Liver (tissue), 9 donors: ENCODE measurements around the gene PFDN2. TPM values are rescaled to one million over a fixed set of nuclear protein-coding genes. Genes with fewer than 3 reads are reported as not detected.

Source experiments
- DNase-seq: peaks from one replicate; pipeline ENCODE4 v3.0.0-alpha.2; 2017; ENCODE audit warnings: low spot score
- H3K27ac ChIP-seq, 2 donors: one replicate each; pipeline ENCODE4 v1.7.0; 2013; ENCODE audit warnings: inconsistent platforms in 2 of 2, low read length in 2 of 2, control low read depth in 1 of 2, low read depth in 1 of 2, mild to moderate bottlenecking in 1 of 2
- H3K27me3 ChIP-seq, 4 donors: one replicate each; pipeline versions ENCODE4 v1.6.1 to v1.7.0; 2013; ENCODE audit warnings: low read length in 3 of 4, inconsistent platforms in 1 of 4, mild to moderate bottlenecking in 1 of 4, moderate library complexity in 1 of 4; ENCODE audit not compliant: control insufficient read depth in 4 of 4, insufficient read depth in 4 of 4
- H3K36me3 ChIP-seq, 4 donors: one replicate each; pipeline versions ENCODE4 v1.6.1 to v1.7.0; 2013; ENCODE audit warnings: low read length in 3 of 4, mild to moderate bottlenecking in 3 of 4, low read depth in 1 of 4, moderate library complexity in 1 of 4; ENCODE audit not compliant: control insufficient read depth in 4 of 4, insufficient read depth in 3 of 4
- H3K4me1 ChIP-seq, 4 donors: one replicate each; pipeline versions ENCODE4 v1.6.1 to v1.7.0; 2013; ENCODE audit warnings: low read length in 3 of 4, mild to moderate bottlenecking in 3 of 4, moderate library complexity in 1 of 4; ENCODE audit not compliant: control insufficient read depth in 4 of 4, insufficient read depth in 4 of 4
- H3K4me3 ChIP-seq, 3 donors: one replicate each; pipeline versions ENCODE4 v1.6.1 to v1.7.0; 2013; ENCODE audit warnings: low read length in 3 of 3, control low read depth in 1 of 3, low read depth in 1 of 3, mild to moderate bottlenecking in 1 of 3
- H3K9ac ChIP-seq, 2 donors: one replicate each; pipeline ENCODE4 v1.7.0; 2013; ENCODE audit warnings: low read length in 2 of 2, mild to moderate bottlenecking in 2 of 2, moderate library complexity in 2 of 2, control low read depth in 1 of 2, low read depth in 1 of 2
- H3K9me3 ChIP-seq, 4 donors: one replicate each; pipeline versions ENCODE4 v1.6.1 to v1.7.0; 2013; ENCODE audit warnings: low read length in 3 of 4; ENCODE audit not compliant: control insufficient read depth in 4 of 4
- EGR1 ChIP-seq, 2 donors: IDR thresholded peaks; 2 replicates each; pipeline ENCODE4 v1.6.1; 2016 to 2018; ENCODE audit warnings: antibody characterized with exemption in 2 of 2, low read depth in 2 of 2
- FOXA1 ChIP-seq: IDR thresholded peaks from 2 replicates; pipeline ENCODE4 v1.6.1; 2016; ENCODE audit warnings: antibody characterized with exemption
- FOXA2 ChIP-seq: IDR thresholded peaks from 2 replicates; pipeline ENCODE4 v1.6.1; 2016; ENCODE audit warnings: antibody characterized with exemption
- GABPA ChIP-seq, 2 donors: IDR thresholded peaks in 1 of 2; conservative IDR thresholded peaks in 1 of 2; 2 replicates each; pipeline ENCODE4 v1.6.1; 2016; ENCODE audit warnings: antibody characterized with exemption in 2 of 2, mild to moderate bottlenecking in 1 of 2, moderate library complexity in 1 of 2
- HNF4A ChIP-seq, 2 donors: conservative IDR thresholded peaks; 2 replicates each; pipeline ENCODE4 v1.6.1; 2016; ENCODE audit warnings: antibody characterized with exemption in 2 of 2, mild to moderate bottlenecking in 2 of 2
- HNF4G ChIP-seq: IDR thresholded peaks from 2 replicates; pipeline ENCODE4 v1.6.1; 2016; ENCODE audit warnings: antibody characterized with exemption
- JUND ChIP-seq, 2 donors: IDR thresholded peaks; 2 replicates each; pipeline ENCODE4 v1.6.1; 2016; ENCODE audit warnings: antibody characterized with exemption in 2 of 2
- NR2F2 ChIP-seq: IDR thresholded peaks from 2 replicates; pipeline ENCODE4 v1.6.1; 2016; ENCODE audit warnings: antibody characterized with exemption
- RAD21 ChIP-seq, 2 donors: IDR thresholded peaks; 2 replicates each; pipeline ENCODE4 v1.6.1; 2016; ENCODE audit warnings: antibody characterized with exemption in 2 of 2, mild to moderate bottlenecking in 2 of 2
- RXRA ChIP-seq, 2 donors: IDR thresholded peaks; 2 replicates each; pipeline ENCODE4 v1.6.1; 2017 to 2018; ENCODE audit warnings: antibody characterized with exemption in 2 of 2, mild to moderate bottlenecking in 1 of 2
- TAF1 ChIP-seq: conservative IDR thresholded peaks from 2 replicates; pipeline ENCODE4 v1.6.1; 2016; ENCODE audit warnings: antibody characterized with exemption, mild to moderate bottlenecking
- YY1 ChIP-seq: IDR thresholded peaks from 2 replicates; pipeline ENCODE4 v1.6.1; 2016; ENCODE audit warnings: antibody characterized with exemption, mild to moderate bottlenecking
- WGBS: extraction: QIAGEN DNeasy Blood & Tissue Kit; methylation state at CpG from one replicate; pipeline ENCODE4 v1.1.7; 2013; 5-methylcytosine and 5-hydroxymethylcytosine counted together
- polyA plus RNA-seq, 2 donors: library from polyadenylated mRNA; stranded (reverse) in 1 of 2; unstranded in 1 of 2; fragments of 200-250 nt in 1 of 2; fragments of >200 nt in 1 of 2; fragmentation: Nextera tagmentation in 1 of 2; extraction: Ambion mirVana in 1 of 2; gene quantifications; one replicate each; pipeline versions ENCODE4 v1.2.1 to v1.2.3, GENCODE V29; 2013 to 2015
- total RNA-seq, 2 donors: library from RNA; depleted of rRNA; stranded (reverse); fragments of >200 nt; gene quantifications; one replicate each; pipeline ENCODE4 v1.2.3, GENCODE V29; 2014
- TF ChIP-seq, protein P1 (sequence below): IDR thresholded peaks from 2 replicates; pipeline ENCODE4 v1.6.1; 2016; ENCODE audit warnings: antibody characterized with exemption
- TF ChIP-seq, protein P2 (sequence below): IDR thresholded peaks from 2 replicates; pipeline ENCODE4 v1.6.1; 2016; ENCODE audit warnings: antibody characterized with exemption
- TF ChIP-seq, protein P3 (sequence below): IDR thresholded peaks from 2 replicates; pipeline ENCODE4 v1.6.1; 2016; ENCODE audit warnings: antibody characterized with exemption, mild to moderate bottlenecking
- TF ChIP-seq, protein P4 (sequence below): fragments of 150-350 bp; IDR thresholded peaks from 2 replicates; pipeline ENCODE4 v1.5.1; 2017; ENCODE audit warnings: improper control_type of control experiment, low read depth, low read length; ENCODE audit not compliant: missing input control
- TF ChIP-seq, protein P5 (sequence below): IDR thresholded peaks from 2 replicates; pipeline ENCODE4 v1.6.1; 2016; ENCODE audit warnings: antibody characterized with exemption
- donor health status: healthy.
- donor health status: healthy.
- donor health status: healthy.
- donor health status: healthy.
- donor health status: healthy.

The PFDN2 gene
- total and polyA plus RNA-seq, 4 donors: 12.4 to 61.9 (median 34.0) TPM

DNA sequence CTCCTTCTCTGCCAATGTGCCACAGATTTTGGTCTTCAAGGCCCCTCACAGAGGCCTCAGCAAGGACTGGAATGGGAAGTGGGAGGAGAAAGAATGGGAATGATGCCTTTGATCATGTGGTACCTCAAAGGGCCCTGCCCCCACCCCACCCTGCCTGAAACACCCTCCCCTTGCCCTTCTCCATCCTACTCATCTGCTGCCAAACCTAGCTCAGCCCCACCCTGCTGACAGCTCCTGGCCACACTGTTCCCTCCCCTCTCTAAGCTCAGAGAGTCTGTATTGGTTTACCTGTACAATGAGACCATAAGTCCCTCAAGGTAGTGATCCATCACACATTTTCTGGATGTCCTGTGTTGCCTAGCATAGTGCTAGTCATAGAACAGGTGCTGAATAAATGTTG is 41.4 kb downstream of the PFDN2 start:
- no peaks in the 10 kb centered on the region for H3K27me3 ChIP-seq
- DNase-seq: no peak
- no peak overlapping the region for H3K9ac ChIP-seq
- no peak overlapping the region for H3K27ac ChIP-seq
- no peaks in the 10 kb centered on the region for H3K36me3 ChIP-seq
- H3K4me1 ChIP-seq: no peaks in the 10 kb centered on the region
- H3K9me3 ChIP-seq: no peaks in the 10 kb centered on the region
- no peak overlapping the region for H3K4me3 ChIP-seq
- TF ChIP-seq FOXA2: no peak

DNA sequence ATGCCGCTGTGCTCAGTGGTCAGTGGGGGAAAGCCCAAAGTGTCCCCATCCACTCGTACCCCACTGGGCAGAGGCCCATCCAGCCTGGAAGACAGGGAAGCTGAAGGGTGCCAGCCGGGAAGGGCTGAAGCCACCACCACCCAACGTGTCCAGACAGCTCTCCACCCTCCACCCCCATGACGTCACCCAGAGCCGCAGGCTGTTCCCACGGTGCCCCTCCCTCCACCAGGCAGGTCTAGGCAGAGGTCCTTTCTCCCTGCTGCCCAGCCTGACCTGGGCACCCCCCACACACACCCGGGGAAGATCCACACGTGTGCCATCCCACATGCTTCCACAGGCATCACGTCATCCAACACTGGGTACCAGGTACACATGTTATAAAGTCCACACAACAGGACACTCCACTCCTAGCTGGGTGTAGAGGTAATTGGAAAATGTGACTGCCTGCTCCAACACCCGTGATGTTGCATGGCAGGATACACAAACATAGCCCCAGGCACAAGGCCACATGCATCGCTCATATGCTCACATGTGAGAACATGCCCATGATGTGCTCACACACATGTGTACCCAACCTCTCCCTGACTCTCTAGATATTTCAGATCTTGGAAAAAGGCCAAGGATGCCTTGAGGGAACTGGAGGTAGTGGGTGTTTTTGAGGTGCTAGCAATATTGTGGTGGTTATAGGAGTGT is 43.0 kb downstream of the PFDN2 start:
- no peaks in the 10 kb centered on the region for H3K4me1 ChIP-seq
- no peaks in the 10 kb centered on the region for H3K36me3 ChIP-seq
- no peak overlapping the region for H3K27ac ChIP-seq
- no peak overlapping the region for H3K4me3 ChIP-seq
- no peaks in the 10 kb centered on the region for H3K27me3 ChIP-seq
- TF ChIP-seq, protein P1, sequence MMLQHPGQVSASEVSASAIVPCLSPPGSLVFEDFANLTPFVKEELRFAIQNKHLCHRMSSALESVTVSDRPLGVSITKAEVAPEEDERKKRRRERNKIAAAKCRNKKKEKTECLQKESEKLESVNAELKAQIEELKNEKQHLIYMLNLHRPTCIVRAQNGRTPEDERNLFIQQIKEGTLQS: no peak
- TF ChIP-seq NR2F2 (no peak), JUND (IDR thresholded peaks at IDR 0.05) (no peak), YY1 (no peak), RAD21 (IDR thresholded peaks at IDR 0.05) (no peak), EGR1 (IDR thresholded peaks at IDR 0.05; ENCODE audit: low read depth in 2 of 2) (no peak), HNF4A (conservative IDR thresholded peaks at IDR 0.05) (no peak), HNF4G (no peak), FOXA1 (no peak), TAF1 (no peak), FOXA2 (no peak), RXRA (IDR thresholded peaks at IDR 0.05) (no peak), GABPA (IDR thresholded peaks at IDR 0.05 in 1 of 2, conservative IDR thresholded peaks at IDR 0.05 in 1 of 2) (no peak)
- TF ChIP-seq, protein P2, sequence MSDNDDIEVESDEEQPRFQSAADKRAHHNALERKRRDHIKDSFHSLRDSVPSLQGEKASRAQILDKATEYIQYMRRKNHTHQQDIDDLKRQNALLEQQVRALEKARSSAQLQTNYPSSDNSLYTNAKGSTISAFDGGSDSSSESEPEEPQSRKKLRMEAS: no peak
- TF ChIP-seq, protein P3, sequence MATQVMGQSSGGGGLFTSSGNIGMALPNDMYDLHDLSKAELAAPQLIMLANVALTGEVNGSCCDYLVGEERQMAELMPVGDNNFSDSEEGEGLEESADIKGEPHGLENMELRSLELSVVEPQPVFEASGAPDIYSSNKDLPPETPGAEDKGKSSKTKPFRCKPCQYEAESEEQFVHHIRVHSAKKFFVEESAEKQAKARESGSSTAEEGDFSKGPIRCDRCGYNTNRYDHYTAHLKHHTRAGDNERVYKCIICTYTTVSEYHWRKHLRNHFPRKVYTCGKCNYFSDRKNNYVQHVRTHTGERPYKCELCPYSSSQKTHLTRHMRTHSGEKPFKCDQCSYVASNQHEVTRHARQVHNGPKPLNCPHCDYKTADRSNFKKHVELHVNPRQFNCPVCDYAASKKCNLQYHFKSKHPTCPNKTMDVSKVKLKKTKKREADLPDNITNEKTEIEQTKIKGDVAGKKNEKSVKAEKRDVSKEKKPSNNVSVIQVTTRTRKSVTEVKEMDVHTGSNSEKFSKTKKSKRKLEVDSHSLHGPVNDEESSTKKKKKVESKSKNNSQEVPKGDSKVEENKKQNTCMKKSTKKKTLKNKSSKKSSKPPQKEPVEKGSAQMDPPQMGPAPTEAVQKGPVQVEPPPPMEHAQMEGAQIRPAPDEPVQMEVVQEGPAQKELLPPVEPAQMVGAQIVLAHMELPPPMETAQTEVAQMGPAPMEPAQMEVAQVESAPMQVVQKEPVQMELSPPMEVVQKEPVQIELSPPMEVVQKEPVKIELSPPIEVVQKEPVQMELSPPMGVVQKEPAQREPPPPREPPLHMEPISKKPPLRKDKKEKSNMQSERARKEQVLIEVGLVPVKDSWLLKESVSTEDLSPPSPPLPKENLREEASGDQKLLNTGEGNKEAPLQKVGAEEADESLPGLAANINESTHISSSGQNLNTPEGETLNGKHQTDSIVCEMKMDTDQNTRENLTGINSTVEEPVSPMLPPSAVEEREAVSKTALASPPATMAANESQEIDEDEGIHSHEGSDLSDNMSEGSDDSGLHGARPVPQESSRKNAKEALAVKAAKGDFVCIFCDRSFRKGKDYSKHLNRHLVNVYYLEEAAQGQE: no peak
- TF ChIP-seq, protein P4, sequence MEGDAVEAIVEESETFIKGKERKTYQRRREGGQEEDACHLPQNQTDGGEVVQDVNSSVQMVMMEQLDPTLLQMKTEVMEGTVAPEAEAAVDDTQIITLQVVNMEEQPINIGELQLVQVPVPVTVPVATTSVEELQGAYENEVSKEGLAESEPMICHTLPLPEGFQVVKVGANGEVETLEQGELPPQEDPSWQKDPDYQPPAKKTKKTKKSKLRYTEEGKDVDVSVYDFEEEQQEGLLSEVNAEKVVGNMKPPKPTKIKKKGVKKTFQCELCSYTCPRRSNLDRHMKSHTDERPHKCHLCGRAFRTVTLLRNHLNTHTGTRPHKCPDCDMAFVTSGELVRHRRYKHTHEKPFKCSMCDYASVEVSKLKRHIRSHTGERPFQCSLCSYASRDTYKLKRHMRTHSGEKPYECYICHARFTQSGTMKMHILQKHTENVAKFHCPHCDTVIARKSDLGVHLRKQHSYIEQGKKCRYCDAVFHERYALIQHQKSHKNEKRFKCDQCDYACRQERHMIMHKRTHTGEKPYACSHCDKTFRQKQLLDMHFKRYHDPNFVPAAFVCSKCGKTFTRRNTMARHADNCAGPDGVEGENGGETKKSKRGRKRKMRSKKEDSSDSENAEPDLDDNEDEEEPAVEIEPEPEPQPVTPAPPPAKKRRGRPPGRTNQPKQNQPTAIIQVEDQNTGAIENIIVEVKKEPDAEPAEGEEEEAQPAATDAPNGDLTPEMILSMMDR: no peak
- TF ChIP-seq, protein P5, sequence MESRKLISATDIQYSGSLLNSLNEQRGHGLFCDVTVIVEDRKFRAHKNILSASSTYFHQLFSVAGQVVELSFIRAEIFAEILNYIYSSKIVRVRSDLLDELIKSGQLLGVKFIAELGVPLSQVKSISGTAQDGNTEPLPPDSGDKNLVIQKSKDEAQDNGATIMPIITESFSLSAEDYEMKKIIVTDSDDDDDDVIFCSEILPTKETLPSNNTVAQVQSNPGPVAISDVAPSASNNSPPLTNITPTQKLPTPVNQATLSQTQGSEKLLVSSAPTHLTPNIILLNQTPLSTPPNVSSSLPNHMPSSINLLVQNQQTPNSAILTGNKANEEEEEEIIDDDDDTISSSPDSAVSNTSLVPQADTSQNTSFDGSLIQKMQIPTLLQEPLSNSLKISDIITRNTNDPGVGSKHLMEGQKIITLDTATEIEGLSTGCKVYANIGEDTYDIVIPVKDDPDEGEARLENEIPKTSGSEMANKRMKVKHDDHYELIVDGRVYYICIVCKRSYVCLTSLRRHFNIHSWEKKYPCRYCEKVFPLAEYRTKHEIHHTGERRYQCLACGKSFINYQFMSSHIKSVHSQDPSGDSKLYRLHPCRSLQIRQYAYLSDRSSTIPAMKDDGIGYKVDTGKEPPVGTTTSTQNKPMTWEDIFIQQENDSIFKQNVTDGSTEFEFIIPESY: no peak
- no peak overlapping the region for H3K9ac ChIP-seq
- WGBS: 89% methylated on average over 12 of the region's 12 CpGs
- no peaks in the 10 kb centered on the region for H3K9me3 ChIP-seq
- no peak for DNase-seq
